Measurements from ENCODE around the gene ADGRL4.
"Not testable (repeated sequence)": the region's sequence is repeated elsewhere in the genome, so short reads cannot be mapped to it uniquely, and the experiment has no call there.

Gene ADGRL4

GRCh38 chr1:79006564-79006963, at the start of gene ADGRL4:
Gene ADGRL4 (minus strand): TSS chr1:79006730. CDS start chr1:79006654, 76 bp downstream.
- DNase-seq (ENCODE audit: low spot score) (no peak), FAIRE-seq (no peak)

- no peak for FAIRE-seq
- DNase-seq (ENCODE audit: low spot score) = no peak
These were observed 49.3 kb upstream of the ADGRL4 start for GRCh38 chr1:79055856-79056255.

DNA sequence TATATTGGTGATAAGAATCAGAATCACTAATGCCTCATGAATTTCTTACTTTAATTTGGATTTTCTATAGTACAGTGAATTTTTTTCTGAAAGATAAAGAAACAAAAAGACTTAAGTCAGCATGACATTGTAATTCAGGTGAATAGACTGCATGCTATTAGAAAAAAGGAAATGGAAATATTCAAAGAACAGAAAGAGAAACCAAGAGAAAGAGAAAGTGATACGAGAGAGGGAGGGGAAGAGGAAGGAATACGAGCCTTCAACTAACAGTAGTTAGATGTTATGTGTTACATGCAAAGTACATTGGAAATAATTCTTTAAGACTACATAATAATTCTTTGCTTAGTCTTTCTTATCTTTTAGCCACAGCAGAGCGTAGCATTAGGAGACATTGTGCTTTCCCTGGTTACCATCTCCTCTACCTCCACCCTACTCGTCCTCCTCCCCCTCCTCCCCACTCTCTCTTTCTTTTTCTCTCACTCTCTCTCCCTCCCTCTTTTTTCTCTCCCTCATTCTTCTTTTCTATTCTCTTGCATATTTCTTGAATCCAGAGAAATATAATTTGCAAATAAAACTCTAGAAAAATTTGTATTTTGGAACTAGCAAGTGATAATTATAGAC, 46.4 kb upstream of the ADGRL4 start:
- DNase-seq (ENCODE audit: low spot score) (no peak), FAIRE-seq (no peak)

- no peak for FAIRE-seq
- no peak for DNase-seq (ENCODE audit: low spot score)
These were observed 38.6 kb upstream of the ADGRL4 start for GRCh38 chr1:79044974-79045650.

DNA sequence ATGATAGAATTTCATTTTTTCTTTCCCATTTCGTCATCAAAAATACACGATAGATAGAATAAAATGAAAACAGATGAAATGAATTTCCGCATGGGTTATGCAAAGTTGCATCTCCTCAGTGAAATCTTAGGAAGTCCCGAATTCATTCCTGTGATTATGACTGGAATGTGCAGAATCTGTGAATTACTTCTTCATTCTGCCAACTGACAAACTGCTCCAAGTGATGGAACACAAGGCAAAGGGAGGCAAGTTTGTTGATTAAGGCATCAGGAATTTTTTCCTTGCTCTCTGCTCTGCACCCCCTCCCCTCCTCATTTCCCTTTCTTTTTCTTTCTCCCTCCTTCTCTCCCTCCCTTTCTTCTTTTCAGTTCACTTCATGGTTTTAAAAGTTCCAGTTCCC, 37.0 kb upstream of the ADGRL4 start:
- FAIRE-seq = no peak
- DNase-seq (ENCODE audit: low spot score) = peak; percentile 26

GRCh38 chr1:79042539-79042938, 36.0 kb upstream of the ADGRL4 start:
- FAIRE-seq (no peak), DNase-seq (ENCODE audit: low spot score) (no peak)

DNA sequence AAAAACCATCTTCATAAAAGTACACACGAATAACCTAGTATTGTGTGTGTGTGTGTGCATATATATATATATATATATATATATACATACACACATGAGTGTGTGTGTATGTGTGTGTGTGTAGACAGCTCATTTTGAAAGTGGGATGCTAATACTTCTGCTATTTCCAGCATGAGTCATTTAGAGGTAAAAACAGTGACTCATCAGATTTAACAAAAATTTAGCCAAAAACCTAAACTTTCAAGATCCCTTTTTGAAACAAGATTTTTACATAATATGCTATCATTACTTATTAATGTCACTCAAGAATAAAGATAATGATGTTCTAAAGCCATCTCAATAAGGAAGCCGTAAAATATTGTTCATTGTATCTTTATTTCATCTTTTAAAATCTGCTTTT, 35.6 kb upstream of the ADGRL4 start:
- DNase-seq (ENCODE audit: low spot score) (peak; percentile 42), FAIRE-seq (peak; percentile 46)

DNA sequence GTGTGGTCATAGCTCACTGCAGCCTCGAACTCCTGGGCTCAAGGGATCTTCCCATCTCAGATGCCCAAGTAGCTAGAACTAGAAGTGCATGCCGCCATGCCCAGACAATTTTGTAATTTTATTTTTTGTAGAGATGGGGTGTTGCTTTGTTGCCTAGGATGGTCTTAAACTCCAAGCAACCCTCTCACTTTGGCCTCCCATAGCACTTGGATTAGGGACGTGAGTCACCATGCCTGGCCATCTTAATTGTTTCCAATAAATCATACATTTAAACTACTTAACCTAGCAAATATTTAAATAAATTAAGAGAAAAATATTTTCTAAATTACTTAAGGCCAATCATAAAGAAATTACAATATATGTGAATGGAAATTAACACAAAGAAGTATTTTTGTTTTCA, 35.1 kb upstream of the ADGRL4 start:
- DNase-seq (ENCODE audit: low spot score) (no peak), FAIRE-seq (no peak)

GRCh38 chr1:79040424-79041082, 34.0 kb upstream of the ADGRL4 start:
- FAIRE-seq (no peak), DNase-seq (ENCODE audit: low spot score) (no peak)

GRCh38 chr1:79037085-79037484, 30.6 kb upstream of the ADGRL4 start:
- FAIRE-seq (no peak), DNase-seq (ENCODE audit: low spot score) (no peak)

DNA sequence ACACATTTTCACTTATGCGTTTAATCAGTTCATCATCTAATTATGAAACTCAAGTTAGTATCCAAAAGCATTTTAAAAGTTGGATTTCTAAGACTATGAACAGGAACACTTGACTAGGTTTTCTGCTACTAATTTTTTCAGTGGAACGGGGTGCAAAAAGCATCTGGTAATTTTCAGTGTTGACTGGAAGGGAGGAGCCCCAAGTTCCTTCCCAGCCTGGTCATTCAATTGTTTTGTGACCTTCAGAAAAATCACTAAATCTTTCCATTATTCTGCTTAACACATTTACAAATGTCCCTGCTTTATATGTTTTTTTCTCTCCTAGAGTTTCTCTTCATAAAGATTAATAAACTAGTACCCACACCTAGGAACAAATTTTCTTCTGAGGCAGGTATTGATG, 6.0 kb upstream of the ADGRL4 start:
- FAIRE-seq = no peak
- DNase-seq (ENCODE audit: low spot score) = no peak

DNA sequence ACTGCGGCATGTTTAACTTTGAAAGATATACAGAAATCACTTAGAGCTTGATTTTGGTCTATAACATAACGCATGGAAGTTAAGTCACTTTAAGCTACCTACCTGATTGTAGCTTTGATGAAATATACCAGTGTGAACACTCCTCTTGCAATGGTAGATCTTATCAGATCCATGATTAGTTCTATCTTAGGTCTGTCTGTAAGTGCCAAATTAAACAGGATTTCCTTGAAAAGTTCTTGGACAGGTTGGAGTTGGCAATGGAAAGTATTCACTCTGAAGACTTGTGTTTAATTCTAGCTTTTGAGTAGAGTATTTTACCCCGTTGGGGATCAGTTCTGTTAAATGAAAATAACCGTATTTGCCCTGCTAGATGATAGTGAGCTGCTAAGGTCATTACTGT, 4.1 kb upstream of the ADGRL4 start:
- no peak for FAIRE-seq

GRCh38 chr1:79005945-79006344, 585 bp downstream of the ADGRL4 start:
- no peak for DNase-seq (ENCODE audit: low spot score)
- FAIRE-seq = no peak

More for the DNA sequence above, 4.1 kb upstream of the ADGRL4 start:
- no peak for DNase-seq (ENCODE audit: low spot score)

- DNase-seq (ENCODE audit: low spot score) (no peak), FAIRE-seq (no peak)
These were observed 1.6 kb downstream of the ADGRL4 start for GRCh38 chr1:79004916-79005315.

GRCh38 chr1:78996791-78997190, 9.7 kb downstream of the ADGRL4 start:
- no peak for FAIRE-seq

DNA sequence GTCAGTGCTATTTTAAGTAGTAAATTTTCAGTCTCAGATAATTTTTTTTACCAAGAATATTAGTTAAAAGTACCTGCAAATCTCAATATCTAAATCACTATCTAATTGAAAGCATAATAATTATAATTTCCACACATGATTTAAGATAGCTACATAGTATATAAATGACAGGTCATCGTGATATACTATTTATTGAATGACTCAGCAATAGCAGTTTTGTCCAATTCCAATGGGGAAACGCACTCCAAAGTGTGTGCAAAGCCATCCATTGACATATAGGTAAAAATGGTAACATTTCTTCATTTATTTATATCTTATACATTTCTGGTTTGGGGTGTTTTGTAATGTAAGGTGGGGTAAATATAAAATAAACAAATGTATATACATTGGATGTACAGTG, 19.5 kb downstream of the ADGRL4 start:
- no peak for FAIRE-seq
- DNase-seq (ENCODE audit: low spot score) = no peak

More at GRCh38 chr1:78996791-78997190, 9.7 kb downstream of the ADGRL4 start:
- no peak for DNase-seq (ENCODE audit: low spot score)

- no peak for FAIRE-seq
- no peak for DNase-seq (ENCODE audit: low spot score)
These were observed 26.0 kb downstream of the ADGRL4 start for GRCh38 chr1:78980511-78980910.

GRCh38 chr1:78972723-78973122, 33.8 kb downstream of the ADGRL4 start:
- DNase-seq (ENCODE audit: low spot score) = no peak
- FAIRE-seq = no peak

DNA sequence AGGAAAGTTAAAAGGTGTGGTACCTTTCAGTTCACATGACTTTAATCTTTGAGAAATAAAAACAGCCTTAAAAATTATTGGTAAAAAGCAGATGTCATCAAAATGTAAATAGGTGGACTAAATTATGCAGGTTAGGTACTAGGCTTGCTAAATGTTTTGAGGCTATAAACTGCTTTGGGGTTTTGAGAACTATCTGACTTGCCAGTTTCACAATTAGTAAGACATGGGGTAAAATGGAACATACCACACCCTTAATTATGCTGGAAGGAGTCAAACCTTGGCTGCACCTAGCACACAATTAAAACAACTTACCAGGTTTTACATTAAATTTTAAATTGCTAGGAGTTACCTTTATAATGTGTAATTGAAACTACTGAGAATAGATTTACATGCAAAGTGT, 39.4 kb downstream of the ADGRL4 start:
- not testable (repeated sequence) for FAIRE-seq; DNase-seq (ENCODE audit: low spot score)

DNA sequence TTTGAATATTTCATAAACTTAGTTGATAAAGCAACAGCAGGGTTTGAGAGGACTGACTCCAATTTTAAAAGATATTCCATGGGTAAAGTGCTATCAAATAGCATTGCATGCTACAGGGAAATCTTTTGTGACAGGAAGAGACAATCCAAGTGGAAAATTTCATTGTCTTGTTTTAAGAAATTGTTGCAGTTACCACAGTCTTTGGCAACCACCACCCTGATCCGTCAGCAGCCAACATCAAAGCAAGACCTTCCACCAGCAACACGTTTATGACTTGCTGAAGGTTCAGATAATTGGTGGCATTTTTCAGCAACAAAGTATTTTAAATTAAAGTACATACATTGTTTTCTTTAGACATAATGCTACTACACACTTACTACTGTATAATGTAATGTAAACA, 47.8 kb downstream of the ADGRL4 start:
- no peak for DNase-seq (ENCODE audit: low spot score)

DNA sequence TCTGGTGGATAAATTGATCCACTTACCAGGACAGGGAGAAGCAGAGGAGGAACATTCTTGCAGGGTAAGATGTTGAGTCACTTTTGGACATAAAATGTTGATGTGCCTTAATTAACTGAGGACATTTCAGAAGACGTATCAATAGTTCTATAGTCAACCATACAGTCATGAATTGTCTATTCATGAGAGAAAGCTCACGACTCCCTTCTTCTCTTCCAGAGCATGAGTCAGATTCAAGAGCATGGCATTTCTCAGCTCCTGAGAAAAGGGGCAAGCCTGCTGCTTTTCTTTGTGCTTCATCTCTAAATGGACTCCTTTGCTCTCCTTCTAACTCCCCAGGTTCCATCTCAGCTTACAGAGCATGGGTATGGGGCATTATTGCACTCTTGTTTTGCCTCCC, 55.7 kb downstream of the ADGRL4 start:
- FAIRE-seq (no peak), DNase-seq (ENCODE audit: low spot score) (no peak)

More for the DNA sequence above, 47.8 kb downstream of the ADGRL4 start:
- FAIRE-seq = no peak

DNA sequence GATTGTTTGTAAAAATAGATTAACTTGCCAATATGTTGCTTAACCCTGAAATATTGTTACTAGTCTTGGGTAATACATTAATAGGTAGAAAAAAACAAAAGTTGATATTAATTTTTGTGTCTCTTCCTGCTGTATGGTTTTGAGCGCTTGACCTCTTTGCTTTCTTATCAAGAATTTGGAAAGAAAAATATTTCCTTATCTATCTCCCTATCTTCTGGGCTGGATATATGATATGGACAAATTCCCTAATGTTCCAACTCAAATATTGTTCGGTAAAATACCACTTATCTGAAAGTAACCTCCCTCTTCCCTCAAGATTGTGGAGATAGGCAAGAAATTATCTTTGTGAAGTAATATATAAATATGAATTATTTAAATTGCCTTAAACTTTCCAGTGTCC, 57.3 kb downstream of the ADGRL4 start:
- FAIRE-seq (no peak), DNase-seq (ENCODE audit: low spot score) (no peak)

- no peak for FAIRE-seq
These were observed 87.4 kb downstream of the ADGRL4 start for GRCh38 chr1:78919150-78919549.

More at GRCh38 chr1:78919150-78919549, 87.4 kb downstream of the ADGRL4 start:
- no peak for DNase-seq (ENCODE audit: low spot score)
